Measurements from ENCODE around the gene IZUMO1. TPM values are rescaled to one million over a fixed set of nuclear protein-coding genes. Genes with fewer than 3 reads are reported as not detected.

IZUMO1 gene
- total and polyA plus RNA-seq, 2 donors (not counting 3 experiments of a cell fraction or from before 2014, with no cell fraction given): 0.18 to 1.2 TPM

DNA sequence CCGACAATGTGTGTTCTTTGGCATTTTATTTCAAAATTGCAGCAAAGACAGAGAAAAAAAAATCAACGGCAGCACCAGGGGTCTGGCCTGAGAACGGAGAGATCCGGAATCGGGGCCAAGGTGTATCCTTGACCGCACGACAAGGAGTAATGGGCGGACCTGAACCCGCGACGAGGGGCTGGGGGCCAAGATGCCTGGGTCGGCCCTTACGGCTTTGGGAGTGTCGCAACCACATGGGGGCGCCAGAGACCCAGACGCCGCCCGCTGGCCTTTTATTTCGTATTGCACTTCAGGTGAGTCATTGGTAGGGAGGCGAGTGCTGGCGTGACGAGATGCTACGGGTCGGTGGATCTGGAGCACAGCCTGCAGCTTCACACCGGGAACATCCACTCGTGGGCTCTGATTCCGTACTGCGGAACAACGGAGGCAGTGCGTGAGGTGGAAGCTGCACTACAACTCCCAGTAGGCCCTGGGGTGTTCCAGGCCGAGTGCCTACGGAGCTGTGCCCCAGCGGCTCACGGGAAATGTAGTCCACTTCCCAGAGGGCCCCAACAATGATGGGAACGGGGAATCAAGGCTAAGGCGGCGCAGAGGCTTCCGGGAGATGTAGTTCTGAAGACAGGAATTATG is 48.5 kb upstream of the IZUMO1 start:
- peak; percentile 95 for DNase-seq (ENCODE audit: low read depth, low spot score)
- Histone ChIP-seq H3K36me3 (ENCODE audit: control insufficient read depth in 2 of 2, extremely low read depth in 1 of 2, insufficient read depth in 2 of 2, low read length in 2 of 2) (no peaks in the 10 kb centered on the region), H3K4me3 (replicated peaks in 1 of 3; ENCODE audit: insufficient read depth in 1 of 3, low read depth in 1 of 3, low read length in 3 of 3) (peak overlapping the region in 2 of 3 experiments; percentile 18 to 37), H3K4me1 (ENCODE audit: control insufficient read depth, extremely low read depth, insufficient read depth, low read length) (peaks cover 3% of the 10 kb centered on the region), H3K9me3 (replicated peaks; ENCODE audit: control insufficient read depth, insufficient read depth, low read length) (no peaks in the 10 kb centered on the region), H3K4me2 (ENCODE audit: insufficient read depth, low read length) (peak overlapping the region; percentile 2), H3K9ac (replicated peaks; ENCODE audit: extremely low read depth, insufficient read depth, low read length) (peak overlapping the region; percentile 26), H3K27me3 (ENCODE audit: control insufficient read depth in 2 of 2, insufficient read depth in 2 of 2, low read length in 2 of 2) (no peaks in the 10 kb centered on the region), H4K20me1 (replicated peaks; ENCODE audit: control insufficient read depth, extremely low read depth, insufficient read depth, low read length) (no peaks in the 10 kb centered on the region), H3K9me1 (replicated peaks; ENCODE audit: control insufficient read depth, extremely low read depth, insufficient read depth, low read length) (no peaks in the 10 kb centered on the region), H3K27ac (ENCODE audit: insufficient read depth, low read depth, low read length) (peak overlapping the region; percentile 2), H3K79me2 (ENCODE audit: control insufficient read depth, insufficient read depth, low read length) (no peaks in the 10 kb centered on the region), H2AFZ (ENCODE audit: low read depth, low read length) (peak overlapping the region; percentile 33)
- dilution Hi-C loops (cut with MboI; ENCODE audit: extremely low pct_ligation_motif_present, low sequenced_read_pairs): no loop called here
- TF ChIP-seq GATA2 (IDR thresholded peaks at IDR 0.05; ENCODE audit: insufficient read depth, insufficient read length, low read depth, low read length) (no peak), MYC (IDR thresholded peaks at IDR 0.05; ENCODE audit: low read depth, low read length) (no peak), POLR2A (IDR thresholded peaks at IDR 0.05; ENCODE audit: low read depth, low read length) (peak; percentile 48), POLR2AphosphoS5 (IDR thresholded peaks at IDR 0.05; ENCODE audit: insufficient read depth, low read depth, low read length) (peak; percentile 73), JUN (IDR thresholded peaks at IDR 0.05; ENCODE audit: borderline replicate concordance, insufficient read depth, insufficient read length, low read depth) (peak; percentile 38), FOS (IDR thresholded peaks at IDR 0.05; ENCODE audit: borderline replicate concordance, insufficient read depth, low read length) (peak; percentile 66), EZH2 (IDR thresholded peaks at IDR 0.05; ENCODE audit: borderline replicate concordance, low read depth, low read length, severe bottlenecking) (no peak)
- TF ChIP-seq, protein P1, sequence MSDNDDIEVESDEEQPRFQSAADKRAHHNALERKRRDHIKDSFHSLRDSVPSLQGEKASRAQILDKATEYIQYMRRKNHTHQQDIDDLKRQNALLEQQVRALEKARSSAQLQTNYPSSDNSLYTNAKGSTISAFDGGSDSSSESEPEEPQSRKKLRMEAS (IDR thresholded peaks at IDR 0.05; ENCODE audit: insufficient read depth, insufficient read length): no peak
- TF ChIP-seq, protein P2, sequence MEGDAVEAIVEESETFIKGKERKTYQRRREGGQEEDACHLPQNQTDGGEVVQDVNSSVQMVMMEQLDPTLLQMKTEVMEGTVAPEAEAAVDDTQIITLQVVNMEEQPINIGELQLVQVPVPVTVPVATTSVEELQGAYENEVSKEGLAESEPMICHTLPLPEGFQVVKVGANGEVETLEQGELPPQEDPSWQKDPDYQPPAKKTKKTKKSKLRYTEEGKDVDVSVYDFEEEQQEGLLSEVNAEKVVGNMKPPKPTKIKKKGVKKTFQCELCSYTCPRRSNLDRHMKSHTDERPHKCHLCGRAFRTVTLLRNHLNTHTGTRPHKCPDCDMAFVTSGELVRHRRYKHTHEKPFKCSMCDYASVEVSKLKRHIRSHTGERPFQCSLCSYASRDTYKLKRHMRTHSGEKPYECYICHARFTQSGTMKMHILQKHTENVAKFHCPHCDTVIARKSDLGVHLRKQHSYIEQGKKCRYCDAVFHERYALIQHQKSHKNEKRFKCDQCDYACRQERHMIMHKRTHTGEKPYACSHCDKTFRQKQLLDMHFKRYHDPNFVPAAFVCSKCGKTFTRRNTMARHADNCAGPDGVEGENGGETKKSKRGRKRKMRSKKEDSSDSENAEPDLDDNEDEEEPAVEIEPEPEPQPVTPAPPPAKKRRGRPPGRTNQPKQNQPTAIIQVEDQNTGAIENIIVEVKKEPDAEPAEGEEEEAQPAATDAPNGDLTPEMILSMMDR (IDR thresholded peaks at IDR 0.05; ENCODE audit: extremely low read depth in 1 of 2, insufficient read depth in 1 of 2, low read depth in 1 of 2, low read length in 2 of 2): peak; percentile 94 to 96
- intact Hi-C loops (cut with micrococcal nuclease): loop anchor here (1.0 kb wide), 3 partner anchors 40 to 176 kb away; no protein-coding TSS in a partner anchor
- no TSS peak for BruUV-seq (replicated peaks)
- peak; percentile 98 for FAIRE-seq
- CTCF ChIA-PET: interaction anchor here (0.6 to 11.1 kb wide), 37 partner anchors 10 to 344 kb away, joined by 3 to 427 read pairs (median 5); partner anchors contain the start of genes BCAT2, CA11, GYS1 and HSD17B14
- POLR2A ChIA-PET: interaction anchor here (1.2 kb wide), 1 partner anchor 41 kb away, joined by 3 read pairs; the partner anchor contains the start of gene HSD17B14

All from endothelial cell of umbilical vein (primary cell).